Tibial nerve (tissue), 4 donors: ENCODE results near the gene CFD.

Source experiments
- EP300 ChIP-seq, 2 donors: sonication (generic); formaldehyde crosslinking; IDR thresholded peaks; one replicate each; pipeline ENCODE4 v1.6.1; 2017; ENCODE audit warnings: antibody characterized with exemption in 2 of 2, mild to moderate bottlenecking in 1 of 2
- TF ChIP-seq, protein P1 (sequence below), 5 experiments: fragments of 200-600 bp in 3 of 5; fragments of 450-650 bp in 2 of 5; sonication (generic) in 3 of 5; IDR thresholded peaks; one replicate each; pipeline ENCODE4 v1.5.1; 2016 to 2019; ENCODE audit warnings: antibody characterized with exemption in 5 of 5, mild to moderate bottlenecking in 3 of 5, moderate library complexity in 2 of 5

DNA sequence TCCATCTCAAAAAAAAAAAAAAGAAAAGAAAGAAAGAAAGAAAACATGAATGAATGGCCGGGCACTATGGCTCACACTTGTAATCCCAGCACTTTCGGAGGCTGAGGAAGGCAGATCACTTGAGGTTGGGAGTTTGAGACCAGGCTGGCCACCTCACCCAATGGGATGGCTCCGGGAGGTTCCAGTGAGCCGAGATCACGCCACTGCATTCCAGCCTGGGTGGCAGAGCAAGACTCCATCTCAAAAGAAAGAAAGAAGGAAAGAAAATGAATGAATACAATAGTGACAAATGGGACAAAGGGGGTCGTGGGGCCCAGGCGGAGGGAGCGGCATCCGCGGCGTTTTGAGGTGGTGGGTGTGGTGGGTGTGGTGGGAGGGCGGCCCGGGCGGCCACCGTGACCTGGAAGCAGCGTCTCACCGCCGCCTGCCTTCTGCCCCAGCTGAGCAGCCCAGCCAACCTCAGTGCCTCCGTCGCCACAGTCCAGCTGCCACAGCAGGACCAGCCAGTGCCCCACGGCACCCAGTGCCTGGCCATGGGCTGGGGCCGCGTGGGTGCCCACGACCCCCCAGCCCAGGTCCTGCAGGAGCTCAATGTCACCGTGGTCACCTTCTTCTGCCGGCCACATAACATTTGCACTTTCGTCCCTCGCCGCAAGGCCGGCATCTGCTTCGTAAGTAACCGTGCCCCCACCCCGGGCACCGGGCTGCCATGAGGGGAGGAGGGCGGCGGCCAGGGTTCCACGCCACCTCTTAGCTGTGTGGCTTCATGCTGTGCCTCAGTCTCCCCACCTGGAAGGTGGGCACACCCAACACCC, 13.6 kb upstream of the CFD start:
- no peak for TF ChIP-seq EP300 (IDR thresholded peaks at IDR 0.05)
- TF ChIP-seq, protein P1, sequence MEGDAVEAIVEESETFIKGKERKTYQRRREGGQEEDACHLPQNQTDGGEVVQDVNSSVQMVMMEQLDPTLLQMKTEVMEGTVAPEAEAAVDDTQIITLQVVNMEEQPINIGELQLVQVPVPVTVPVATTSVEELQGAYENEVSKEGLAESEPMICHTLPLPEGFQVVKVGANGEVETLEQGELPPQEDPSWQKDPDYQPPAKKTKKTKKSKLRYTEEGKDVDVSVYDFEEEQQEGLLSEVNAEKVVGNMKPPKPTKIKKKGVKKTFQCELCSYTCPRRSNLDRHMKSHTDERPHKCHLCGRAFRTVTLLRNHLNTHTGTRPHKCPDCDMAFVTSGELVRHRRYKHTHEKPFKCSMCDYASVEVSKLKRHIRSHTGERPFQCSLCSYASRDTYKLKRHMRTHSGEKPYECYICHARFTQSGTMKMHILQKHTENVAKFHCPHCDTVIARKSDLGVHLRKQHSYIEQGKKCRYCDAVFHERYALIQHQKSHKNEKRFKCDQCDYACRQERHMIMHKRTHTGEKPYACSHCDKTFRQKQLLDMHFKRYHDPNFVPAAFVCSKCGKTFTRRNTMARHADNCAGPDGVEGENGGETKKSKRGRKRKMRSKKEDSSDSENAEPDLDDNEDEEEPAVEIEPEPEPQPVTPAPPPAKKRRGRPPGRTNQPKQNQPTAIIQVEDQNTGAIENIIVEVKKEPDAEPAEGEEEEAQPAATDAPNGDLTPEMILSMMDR (IDR thresholded peaks at IDR 0.05) = no peak
